MM.1S (cell line): ENCODE measurements around the gene TVP23C.

Source experiments
- DNase-seq: peaks from one replicate; pipeline ENCODE4 v3.0.0-alpha.2; 2015
- H2AFZ ChIP-seq: fragments of 300-600 bp; sonication (generic); 2 replicates; pipeline ENCODE4 v1.6.0; 2016; ENCODE audit warnings: antibody characterized with exemption, low read length
- H3F3A ChIP-seq: fragments of 300-600 bp; sonication (generic); 2 replicates; pipeline ENCODE4 v1.6.1; 2016; ENCODE audit warnings: mild to moderate bottlenecking, antibody characterized with exemption, low read length, moderate library complexity, mixed read lengths; ENCODE audit not compliant: insufficient read depth
- H3K27ac ChIP-seq: fragments of 300-600 bp; sonication (generic); 2 replicates; pipeline ENCODE4 v1.5.1; 2016; ENCODE audit warnings: mild to moderate bottlenecking, low read length
- H3K27me3 ChIP-seq: fragments of 300-600 bp; sonication (generic); replicated peaks from 2 replicates; pipeline ENCODE4 v1.6.0; 2016; ENCODE audit warnings: low read length; ENCODE audit not compliant: insufficient read depth
- H3K36me3 ChIP-seq: fragments of 300-600 bp; sonication (generic); replicated peaks from 2 replicates; pipeline ENCODE4 v1.6.1; 2016; ENCODE audit warnings: mild to moderate bottlenecking, low read length, mixed read lengths; ENCODE audit not compliant: insufficient read depth
- H3K4me1 ChIP-seq: fragments of 300-600 bp; sonication (generic); 2 replicates; pipeline ENCODE4 v1.6.1; 2016; ENCODE audit warnings: low read length, mixed read lengths
- H3K4me2 ChIP-seq: fragments of 300-600 bp; sonication (generic); 2 replicates; pipeline ENCODE4 v1.6.0; 2016; ENCODE audit warnings: low read depth, low read length
- H3K4me3 ChIP-seq: fragments of 300-600 bp; sonication (generic); 2 replicates; pipeline ENCODE4 v1.5.1; 2016; ENCODE audit warnings: low read length, mixed read lengths
- H3K79me2 ChIP-seq: fragments of 300-600 bp; sonication (generic); 2 replicates; pipeline ENCODE4 v1.6.1; 2016; ENCODE audit warnings: mixed run types, low read length, mixed read lengths
- H3K9ac ChIP-seq: fragments of 300-600 bp; sonication (generic); 2 replicates; pipeline ENCODE4 v1.6.1; 2016; ENCODE audit warnings: low read length, mixed read lengths
- H3K9me2 ChIP-seq: fragments of 300-600 bp; sonication (generic); replicated peaks from 2 replicates; pipeline ENCODE4 v1.6.1; 2016; ENCODE audit warnings: mild to moderate bottlenecking, low read length, mixed read lengths; ENCODE audit not compliant: insufficient read depth
- H3K9me3 ChIP-seq: fragments of 300-600 bp; sonication (generic); replicated peaks from 2 replicates; pipeline ENCODE4 v1.6.1; 2016; ENCODE audit warnings: mild to moderate bottlenecking, low read length, mixed read lengths; ENCODE audit not compliant: insufficient read depth
- H4K20me1 ChIP-seq: fragments of 300-600 bp; sonication (generic); 2 replicates; pipeline ENCODE4 v1.6.1; 2016; ENCODE audit warnings: mild to moderate bottlenecking, low read length, moderate library complexity, mixed read lengths; ENCODE audit not compliant: insufficient read depth
- CTCF ChIP-seq: fragments of 300-600 bp; sonication (generic); IDR thresholded peaks from 2 replicates; pipeline ENCODE4 v1.5.1; 2016; ENCODE audit warnings: antibody characterized with exemption, low read length, mixed read lengths
- EZH2 ChIP-seq: fragments of 300-600 bp; sonication (generic); optimal IDR thresholded peaks from 2 replicates; pipeline ENCODE3; 2017; ENCODE audit warnings: low read depth, mild to moderate bottlenecking, antibody characterized with exemption, low read length, mixed read lengths
- EZH2phosphoT487 ChIP-seq: fragments of 300-600 bp; sonication (generic); IDR thresholded peaks from 2 replicates; pipeline ENCODE4 v1.6.1; 2018; ENCODE audit warnings: antibody characterized with exemption, low read length

Gene TVP23C

GRCh38 chr17:15512071-15512709 is 51.1 kb downstream of the TVP23C start:
- no peaks in the 10 kb centered on the region for H3K9me2 ChIP-seq

GRCh38 chr17:15511142-15511541 is 52.1 kb downstream of the TVP23C start:
- no peak for DNase-seq
- Histone ChIP-seq H3F3A (no peaks in the 10 kb centered on the region), H3K27ac (no peak overlapping the region), H3K36me3 (no peaks in the 10 kb centered on the region), H4K20me1 (no peaks in the 10 kb centered on the region), H3K9ac (no peak overlapping the region), H3K27me3 (no peaks in the 10 kb centered on the region), H3K9me2 (no peaks in the 10 kb centered on the region), H3K4me3 (no peak overlapping the region), H2AFZ (no peak overlapping the region), H3K4me2 (no peak overlapping the region), H3K79me2 (no peaks in the 10 kb centered on the region), H3K9me3 (no peaks in the 10 kb centered on the region), H3K4me1 (no peaks in the 10 kb centered on the region)
- no peak for TF ChIP-seq EZH2

More at GRCh38 chr17:15512071-15512709, 51.1 kb downstream of the TVP23C start:
- Histone ChIP-seq H3K9ac (no peak overlapping the region), H3K27ac (no peak overlapping the region), H3F3A (no peaks in the 10 kb centered on the region), H3K27me3 (no peaks in the 10 kb centered on the region), H3K4me3 (no peak overlapping the region), H3K4me1 (no peaks in the 10 kb centered on the region), H3K36me3 (no peaks in the 10 kb centered on the region), H4K20me1 (no peaks in the 10 kb centered on the region), H2AFZ (no peak overlapping the region), H3K9me3 (no peaks in the 10 kb centered on the region), H3K79me2 (no peaks in the 10 kb centered on the region), H3K4me2 (no peak overlapping the region)
- TF ChIP-seq CTCF (no peak), EZH2 (no peak), EZH2phosphoT487 (no peak)
- DNase-seq, result no peak

- no peak for DNase-seq
- Histone ChIP-seq H4K20me1 (no peaks in the 10 kb centered on the region), H3K4me3 (no peak overlapping the region), H3K9me3 (no peaks in the 10 kb centered on the region), H3K4me1 (no peaks in the 10 kb centered on the region), H3K79me2 (no peaks in the 10 kb centered on the region), H3K27ac (no peak overlapping the region), H3K9ac (no peak overlapping the region), H3K36me3 (no peaks in the 10 kb centered on the region), H3K4me2 (no peak overlapping the region), H3K27me3 (no peaks in the 10 kb centered on the region), H2AFZ (no peak overlapping the region), H3K9me2 (no peaks in the 10 kb centered on the region), H3F3A (no peaks in the 10 kb centered on the region)
- TF ChIP-seq EZH2 (no peak), EZH2phosphoT487 (no peak), CTCF (no peak)
Measured at GRCh38 chr17:15510361-15510760, 52.9 kb downstream of the TVP23C start.

GRCh38 chr17:15509095-15509494 is 54.2 kb downstream of the TVP23C start:
- H3K4me3 ChIP-seq, result no peak overlapping the region
- H3K4me1 ChIP-seq, result no peaks in the 10 kb centered on the region
- H3K27me3 ChIP-seq, result no peaks in the 10 kb centered on the region
- no peak overlapping the region for H3K4me2 ChIP-seq
- no peaks in the 10 kb centered on the region for H3K9me3 ChIP-seq
- no peaks in the 10 kb centered on the region for H3F3A ChIP-seq
- no peak overlapping the region for H3K9ac ChIP-seq
- H3K36me3 ChIP-seq, result no peaks in the 10 kb centered on the region
- no peak overlapping the region for H2AFZ ChIP-seq
- DNase-seq, result no peak
- no peaks in the 10 kb centered on the region for H3K79me2 ChIP-seq
- no peak overlapping the region for H3K27ac ChIP-seq
- no peaks in the 10 kb centered on the region for H4K20me1 ChIP-seq
- TF ChIP-seq EZH2phosphoT487, result no peak
- TF ChIP-seq EZH2, result no peak
- no peak for TF ChIP-seq CTCF
- no peaks in the 10 kb centered on the region for H3K9me2 ChIP-seq
